ENCODE results near the gene ZNF853.

ZNF853 gene

DNA sequence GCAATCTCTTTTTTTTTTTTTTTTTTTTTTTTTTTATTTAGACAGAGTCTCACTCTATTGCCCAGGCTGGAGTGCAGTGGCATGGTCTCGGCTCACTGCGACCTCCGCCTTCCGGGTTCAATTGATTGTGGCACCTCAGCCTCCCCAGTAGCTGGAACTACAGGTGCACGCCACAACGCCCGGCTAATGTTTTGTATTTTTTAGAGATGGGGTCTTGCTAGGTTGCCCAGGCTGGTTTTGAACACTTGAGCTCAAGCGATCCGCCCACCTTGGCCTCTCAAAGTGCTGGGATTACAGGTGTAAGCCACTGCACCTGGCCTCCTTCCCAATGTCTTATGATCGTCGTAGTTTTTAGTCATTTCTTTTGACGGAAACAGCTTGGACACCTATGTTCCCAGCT, 6.6 kb upstream of the ZNF853 start:
- H3K4me1 ChIP-seq (ENCODE audit: low read depth, poor library complexity, severe bottlenecking) = no peaks in the 10 kb centered on the region
- no peak overlapping the region for H3K4me2 ChIP-seq
- H3K4me3 ChIP-seq (IDR thresholded peaks at IDR 0.05; ENCODE audit: insufficient read depth, low read depth, low read length) = no peak overlapping the region
- H4K20me1 ChIP-seq (ENCODE audit: insufficient read depth) = no peaks in the 10 kb centered on the region
- H3K27me3 ChIP-seq (ENCODE audit: insufficient read depth, low read depth) = no peaks in the 10 kb centered on the region
- H3K36me3 ChIP-seq (ENCODE audit: insufficient read depth) = no peaks in the 10 kb centered on the region
- H2AFZ ChIP-seq (ENCODE audit: low read depth) = no peak overlapping the region
- no peak overlapping the region for H3K9ac ChIP-seq
- H3K27ac ChIP-seq = no peak overlapping the region
- TF ChIP-seq, protein P1, sequence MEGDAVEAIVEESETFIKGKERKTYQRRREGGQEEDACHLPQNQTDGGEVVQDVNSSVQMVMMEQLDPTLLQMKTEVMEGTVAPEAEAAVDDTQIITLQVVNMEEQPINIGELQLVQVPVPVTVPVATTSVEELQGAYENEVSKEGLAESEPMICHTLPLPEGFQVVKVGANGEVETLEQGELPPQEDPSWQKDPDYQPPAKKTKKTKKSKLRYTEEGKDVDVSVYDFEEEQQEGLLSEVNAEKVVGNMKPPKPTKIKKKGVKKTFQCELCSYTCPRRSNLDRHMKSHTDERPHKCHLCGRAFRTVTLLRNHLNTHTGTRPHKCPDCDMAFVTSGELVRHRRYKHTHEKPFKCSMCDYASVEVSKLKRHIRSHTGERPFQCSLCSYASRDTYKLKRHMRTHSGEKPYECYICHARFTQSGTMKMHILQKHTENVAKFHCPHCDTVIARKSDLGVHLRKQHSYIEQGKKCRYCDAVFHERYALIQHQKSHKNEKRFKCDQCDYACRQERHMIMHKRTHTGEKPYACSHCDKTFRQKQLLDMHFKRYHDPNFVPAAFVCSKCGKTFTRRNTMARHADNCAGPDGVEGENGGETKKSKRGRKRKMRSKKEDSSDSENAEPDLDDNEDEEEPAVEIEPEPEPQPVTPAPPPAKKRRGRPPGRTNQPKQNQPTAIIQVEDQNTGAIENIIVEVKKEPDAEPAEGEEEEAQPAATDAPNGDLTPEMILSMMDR (conservative IDR thresholded peaks at IDR 0.05; ENCODE audit: low read depth, low read length) = no peak
- no peaks in the 10 kb centered on the region for H3K79me2 ChIP-seq (ENCODE audit: insufficient read depth, low read depth)

- Histone ChIP-seq H3K4me3 (IDR thresholded peaks at IDR 0.05; ENCODE audit: insufficient read depth, low read depth, low read length) (no peak overlapping the region), H3K4me2 (no peak overlapping the region), H2AFZ (ENCODE audit: low read depth) (no peak overlapping the region), H3K4me1 (ENCODE audit: low read depth, poor library complexity, severe bottlenecking) (no peaks in the 10 kb centered on the region), H3K36me3 (ENCODE audit: insufficient read depth) (no peaks in the 10 kb centered on the region), H3K79me2 (ENCODE audit: insufficient read depth, low read depth) (no peaks in the 10 kb centered on the region), H3K9ac (no peak overlapping the region), H3K27ac (no peak overlapping the region), H3K27me3 (ENCODE audit: insufficient read depth, low read depth) (no peaks in the 10 kb centered on the region), H4K20me1 (ENCODE audit: insufficient read depth) (no peaks in the 10 kb centered on the region)
- TF ChIP-seq, protein P1 (conservative IDR thresholded peaks at IDR 0.05; ENCODE audit: low read depth, low read length) = no peak
Measured at GRCh38 chr7:6612819-6613218, 2.6 kb upstream of the ZNF853 start.

GRCh38 chr7:6613706-6614105, 1.7 kb upstream of the ZNF853 start:
- TF ChIP-seq, protein P1 (conservative IDR thresholded peaks at IDR 0.05; ENCODE audit: low read depth, low read length) = no peak
- H3K36me3 ChIP-seq (ENCODE audit: insufficient read depth) = no peaks in the 10 kb centered on the region
- H2AFZ ChIP-seq (ENCODE audit: low read depth) = no peak overlapping the region
- no peak overlapping the region for H3K27ac ChIP-seq
- H3K27me3 ChIP-seq (ENCODE audit: insufficient read depth, low read depth) = no peaks in the 10 kb centered on the region
- no peak overlapping the region for H3K4me3 ChIP-seq (IDR thresholded peaks at IDR 0.05; ENCODE audit: insufficient read depth, low read depth, low read length)
- no peaks in the 10 kb centered on the region for H4K20me1 ChIP-seq (ENCODE audit: insufficient read depth)
- H3K4me1 ChIP-seq (ENCODE audit: low read depth, poor library complexity, severe bottlenecking) = no peaks in the 10 kb centered on the region
- H3K9ac ChIP-seq = no peak overlapping the region
- H3K4me2 ChIP-seq = no peak overlapping the region
- no peaks in the 10 kb centered on the region for H3K79me2 ChIP-seq (ENCODE audit: insufficient read depth, low read depth)

GRCh38 chr7:6615723-6616555, 529 bp downstream of the ZNF853 start:
- Histone ChIP-seq H3K27ac (no peak overlapping the region), H3K79me2 (ENCODE audit: insufficient read depth, low read depth) (no peaks in the 10 kb centered on the region), H2AFZ (ENCODE audit: low read depth) (no peak overlapping the region), H3K9ac (no peak overlapping the region), H3K4me2 (no peak overlapping the region), H4K20me1 (ENCODE audit: insufficient read depth) (no peaks in the 10 kb centered on the region), H3K4me3 (IDR thresholded peaks at IDR 0.05; ENCODE audit: insufficient read depth, low read depth, low read length) (no peak overlapping the region), H3K27me3 (ENCODE audit: insufficient read depth, low read depth) (no peaks in the 10 kb centered on the region), H3K36me3 (ENCODE audit: insufficient read depth) (no peaks in the 10 kb centered on the region), H3K4me1 (ENCODE audit: low read depth, poor library complexity, severe bottlenecking) (peaks cover 19% of the 10 kb centered on the region)
- TF ChIP-seq, protein P1 (conservative IDR thresholded peaks at IDR 0.05; ENCODE audit: low read depth, low read length) = no peak

All from KMS-11 (cell line).